ENCODE measurements around the gene TNNI2. TPM values are rescaled to one million over a fixed set of nuclear protein-coding genes. Genes with fewer than 3 reads are reported as not detected.
"Not testable (repeated sequence)": the region's sequence is repeated elsewhere in the genome, so short reads cannot be mapped to it uniquely, and the experiment has no call there.

The TNNI2 gene
- total RNA-seq, 2 experiments from 2014 or later: not detected

- H3K9me3 Mint-ChIP-seq (ENCODE audit: low read depth): no peaks in the 10 kb centered on the region
- ChIA-PET CTCF (interaction anchor here (3.0 kb wide), 1 partner anchor 117 kb away, joined by 19 read pairs; no protein-coding TSS in a partner anchor), POLR2A (no interaction called here)
- ATAC-seq (no peak), DNase-seq (no peak)
- H3K27me3 Mint-ChIP-seq: peaks cover 4% of the 10 kb centered on the region
- no peak overlapping the region for H3K4me3 Mint-ChIP-seq
- intact Hi-C loops (cut with DNase I, micrococcal nuclease): no loop called here
- no peak overlapping the region for H3K27ac Mint-ChIP-seq
- H3K36me3 Mint-ChIP-seq (ENCODE audit: low read depth): no peaks in the 10 kb centered on the region
- H3K4me1 Mint-ChIP-seq: no peaks in the 10 kb centered on the region
Measured at GRCh38 chr11:1810761-1811160, 28.0 kb upstream of the TNNI2 start.

GRCh38 chr11:1812274-1812673, 26.5 kb upstream of the TNNI2 start:
- intact Hi-C loops (cut with DNase I, micrococcal nuclease): no loop called here
- CTCF ChIA-PET: interaction anchor here (0.7 kb wide), 1 partner anchor 341 kb away, joined by 3 read pairs; no protein-coding TSS in a partner anchor
- H3K4me3 Mint-ChIP-seq: no peak overlapping the region
- DNase-seq (no peak), ATAC-seq (no peak)
- H3K9me3 Mint-ChIP-seq (ENCODE audit: low read depth): no peaks in the 10 kb centered on the region
- peaks cover 3% of the 10 kb centered on the region for H3K27me3 Mint-ChIP-seq
- POLR2A ChIA-PET: no interaction called here
- H3K4me1 Mint-ChIP-seq: no peaks in the 10 kb centered on the region
- no peak overlapping the region for H3K27ac Mint-ChIP-seq
- H3K36me3 Mint-ChIP-seq (ENCODE audit: low read depth): no peaks in the 10 kb centered on the region

- H3K27ac Mint-ChIP-seq: no peak overlapping the region
- DNase-seq (no peak), ATAC-seq (no peak)
- H3K9me3 Mint-ChIP-seq (ENCODE audit: low read depth): no peaks in the 10 kb centered on the region
- POLR2A ChIA-PET: no interaction called here
- intact Hi-C loops (cut with DNase I, micrococcal nuclease): no loop called here
- CTCF ChIA-PET: interaction anchor here (0.7 kb wide), 1 partner anchor 340 kb away, joined by 3 read pairs; no protein-coding TSS in a partner anchor
- no peaks in the 10 kb centered on the region for H3K36me3 Mint-ChIP-seq (ENCODE audit: low read depth)
- H3K4me3 Mint-ChIP-seq: no peak overlapping the region
- no peaks in the 10 kb centered on the region for H3K4me1 Mint-ChIP-seq
- H3K27me3 Mint-ChIP-seq: no peaks in the 10 kb centered on the region
Measured at GRCh38 chr11:1812801-1813200, 26.0 kb upstream of the TNNI2 start.

- DNase-seq; H3K4me1 Mint-ChIP-seq; H3K27me3 Mint-ChIP-seq; POLR2A ChIA-PET; H3K4me3 Mint-ChIP-seq; H3K9me3 Mint-ChIP-seq (ENCODE audit: low read depth); H3K27ac Mint-ChIP-seq; H3K36me3 Mint-ChIP-seq (ENCODE audit: low read depth); intact Hi-C loops (cut with DNase I, micrococcal nuclease); ATAC-seq; CTCF ChIA-PET: not testable (repeated sequence)
Measured at GRCh38 chr11:1813356-1813755, 25.4 kb upstream of the TNNI2 start.

- Mint-ChIP-seq H3K4me3 (no peak overlapping the region), H3K27ac (no peak overlapping the region), H3K4me1 (no peaks in the 10 kb centered on the region), H3K36me3 (ENCODE audit: low read depth) (no peaks in the 10 kb centered on the region), H3K9me3 (ENCODE audit: low read depth) (peaks cover 2% of the 10 kb centered on the region), H3K27me3 (no peaks in the 10 kb centered on the region)
- intact Hi-C loops (cut with DNase I, micrococcal nuclease): no loop called here
- DNase-seq (no peak), ATAC-seq (no peak)
- ChIA-PET CTCF (interaction anchor here (0.8 kb wide), 2 partner anchors 162 to 640 kb away, joined by 3 to 4 read pairs; no protein-coding TSS in a partner anchor), POLR2A (no interaction called here)
Measured at GRCh38 chr11:1814691-1815090, 24.1 kb upstream of the TNNI2 start.

- H3K27me3 Mint-ChIP-seq: no peaks in the 10 kb centered on the region
- H3K4me1 Mint-ChIP-seq: no peaks in the 10 kb centered on the region
- ChIA-PET POLR2A (no interaction called here), CTCF (interaction anchor here (0.8 kb wide), 2 partner anchors 121 to 163 kb away, joined by 3 to 4 read pairs; no protein-coding TSS in a partner anchor)
- intact Hi-C loops (cut with DNase I, micrococcal nuclease): no loop called here
- peaks cover 2% of the 10 kb centered on the region for H3K9me3 Mint-ChIP-seq (ENCODE audit: low read depth)
- H3K36me3 Mint-ChIP-seq (ENCODE audit: low read depth): no peaks in the 10 kb centered on the region
- DNase-seq (no peak), ATAC-seq (no peak)
- no peak overlapping the region for H3K27ac Mint-ChIP-seq
- H3K4me3 Mint-ChIP-seq: no peak overlapping the region
Measured at GRCh38 chr11:1815311-1815710, 23.5 kb upstream of the TNNI2 start.

GRCh38 chr11:1815751-1816150, 23.0 kb upstream of the TNNI2 start:
- ChIA-PET POLR2A (no interaction called here), CTCF (interaction anchor here (0.8 kb wide), 2 partner anchors 122 to 163 kb away, joined by 3 to 4 read pairs; no protein-coding TSS in a partner anchor)
- Mint-ChIP-seq H3K27ac (no peak overlapping the region), H3K4me3 (no peak overlapping the region), H3K9me3 (ENCODE audit: low read depth) (peaks cover 2% of the 10 kb centered on the region), H3K27me3 (no peaks in the 10 kb centered on the region), H3K4me1 (no peaks in the 10 kb centered on the region), H3K36me3 (ENCODE audit: low read depth) (no peaks in the 10 kb centered on the region)
- intact Hi-C loops (cut with DNase I, micrococcal nuclease): no loop called here
- ATAC-seq (no peak), DNase-seq (no peak)

GRCh38 chr11:1817000-1817399, 21.8 kb upstream of the TNNI2 start:
- ATAC-seq (no peak), DNase-seq (no peak)
- no peaks in the 10 kb centered on the region for H3K27me3 Mint-ChIP-seq
- no peaks in the 10 kb centered on the region for H3K4me1 Mint-ChIP-seq
- H3K27ac Mint-ChIP-seq: no peak overlapping the region
- peaks cover 2% of the 10 kb centered on the region for H3K9me3 Mint-ChIP-seq (ENCODE audit: low read depth)
- H3K4me3 Mint-ChIP-seq: no peak overlapping the region
- ChIA-PET POLR2A (no interaction called here), CTCF (no interaction called here)
- H3K36me3 Mint-ChIP-seq (ENCODE audit: low read depth): no peaks in the 10 kb centered on the region
- intact Hi-C loops (cut with DNase I, micrococcal nuclease): no loop called here

- Mint-ChIP-seq H3K36me3 (ENCODE audit: low read depth) (no peaks in the 10 kb centered on the region), H3K4me1 (no peaks in the 10 kb centered on the region), H3K27ac (no peak overlapping the region), H3K27me3 (no peaks in the 10 kb centered on the region), H3K4me3 (no peak overlapping the region), H3K9me3 (ENCODE audit: low read depth) (peaks cover 2% of the 10 kb centered on the region)
- DNase-seq: no peak
- no peak for ATAC-seq
- ChIA-PET POLR2A (no interaction called here), CTCF (interaction anchor here (0.7 to 1.2 kb wide), 2 partner anchors 12 to 123 kb away, joined by 3 read pairs; no protein-coding TSS in a partner anchor)
- intact Hi-C loops (cut with DNase I, micrococcal nuclease): no loop called here
Measured at GRCh38 chr11:1817511-1817910, 21.3 kb upstream of the TNNI2 start.

- H3K27ac Mint-ChIP-seq: no peak overlapping the region
- DNase-seq (no peak), ATAC-seq (no peak)
- no peaks in the 10 kb centered on the region for H3K4me1 Mint-ChIP-seq
- H3K9me3 Mint-ChIP-seq (ENCODE audit: low read depth): peaks cover 2% of the 10 kb centered on the region
- H3K27me3 Mint-ChIP-seq: no peaks in the 10 kb centered on the region
- H3K36me3 Mint-ChIP-seq (ENCODE audit: low read depth): no peaks in the 10 kb centered on the region
- POLR2A ChIA-PET: no interaction called here
- H3K4me3 Mint-ChIP-seq: no peak overlapping the region
- CTCF ChIA-PET: interaction anchor here (0.6 kb wide), 1 partner anchor 264 kb away, joined by 3 read pairs; no protein-coding TSS in a partner anchor
- intact Hi-C loops (cut with DNase I, micrococcal nuclease): no loop called here
Measured at GRCh38 chr11:1819074-1819473, 19.7 kb upstream of the TNNI2 start.

GRCh38 chr11:1820463-1821325, 18.1 kb upstream of the TNNI2 start:
- ChIA-PET POLR2A (no interaction called here), CTCF (interaction anchor here (0.6 to 1.5 kb wide), 4 partner anchors 11 to 331 kb away, joined by 3 to 4 read pairs (median 4); no protein-coding TSS in a partner anchor)
- no peak overlapping the region for H3K4me3 Mint-ChIP-seq
- no peak overlapping the region for H3K27ac Mint-ChIP-seq
- ATAC-seq (no peak), DNase-seq (no peak)
- no peaks in the 10 kb centered on the region for H3K27me3 Mint-ChIP-seq
- peaks cover 2% of the 10 kb centered on the region for H3K9me3 Mint-ChIP-seq (ENCODE audit: low read depth)
- H3K36me3 Mint-ChIP-seq (ENCODE audit: low read depth): no peaks in the 10 kb centered on the region
- intact Hi-C loops (cut with DNase I, micrococcal nuclease): no loop called here
- H3K4me1 Mint-ChIP-seq: no peaks in the 10 kb centered on the region

GRCh38 chr11:1821562-1821961, 17.2 kb upstream of the TNNI2 start:
- H3K36me3 Mint-ChIP-seq (ENCODE audit: low read depth): no peaks in the 10 kb centered on the region
- ChIA-PET CTCF (interaction anchor here (1.2 to 5.0 kb wide), 4 partner anchors 10 to 169 kb away, joined by 3 to 26 read pairs (median 4); no protein-coding TSS in a partner anchor), POLR2A (no interaction called here)
- intact Hi-C loops (cut with DNase I, micrococcal nuclease): no loop called here
- ATAC-seq (no peak), DNase-seq (no peak)
- H3K4me3 Mint-ChIP-seq: no peak overlapping the region
- H3K27me3 Mint-ChIP-seq: no peaks in the 10 kb centered on the region
- H3K27ac Mint-ChIP-seq: no peak overlapping the region
- H3K4me1 Mint-ChIP-seq: no peaks in the 10 kb centered on the region
- peaks cover 2% of the 10 kb centered on the region for H3K9me3 Mint-ChIP-seq (ENCODE audit: low read depth)
